SK-N-SH (cell line): Measurements from ENCODE around the gene GRIK5.

Source experiments
- EP300 ChIP-seq, 2 experiments: IDR thresholded peaks; 2 replicates each; pipeline versions ENCODE4 v1.4.0 to v1.6.1; 2012; ENCODE audit warnings: borderline replicate concordance in 1 of 2, low read depth in 1 of 2, low read length in 1 of 2
- EZH2phosphoT487 ChIP-seq: fragments of 200-600 bp; sonication (generic); IDR thresholded peaks from 2 replicates; pipeline ENCODE4 v1.6.1; 2017; ENCODE audit warnings: low read depth, mixed run types, mild to moderate bottlenecking, antibody characterized with exemption, moderate library complexity, borderline replicate concordance
- GABPA ChIP-seq: IDR thresholded peaks from 2 replicates; pipeline ENCODE4 v1.4.0; 2012; ENCODE audit warnings: low read depth, mild to moderate bottlenecking
- MXI1 ChIP-seq: IDR thresholded peaks from 2 replicates; pipeline ENCODE4 v1.6.1; 2012; ENCODE audit warnings: mild to moderate bottlenecking, low read depth, low read length, improper control_type of control experiment
- POLR2AphosphoS5 ChIP-seq: IDR thresholded peaks from 2 replicates; pipeline ENCODE4 v1.6.1; 2012; ENCODE audit warnings: low read depth, low read length
- RFX5 ChIP-seq: IDR thresholded peaks from 2 replicates; pipeline ENCODE4 v1.6.1; 2012; ENCODE audit warnings: mild to moderate bottlenecking, improper control_type of control experiment, low read length
- TAF1 ChIP-seq: IDR thresholded peaks from 2 replicates; pipeline ENCODE4 v1.6.1; 2012; ENCODE audit warnings: low read depth, mild to moderate bottlenecking, low read length, moderate library complexity, borderline replicate concordance
- TF ChIP-seq, protein P1 (sequence below): fragments of 200-600 bp; sonication (generic); IDR thresholded peaks from 2 replicates; pipeline ENCODE4 v1.6.1; 2017; ENCODE audit warnings: antibody characterized with exemption, mild to moderate bottlenecking, moderate library complexity
- TF ChIP-seq, protein P2 (sequence below): IDR thresholded peaks from 2 replicates; pipeline ENCODE4 v1.6.1; 2012; ENCODE audit warnings: mild to moderate bottlenecking, low read depth, low read length, moderate library complexity

DNA sequence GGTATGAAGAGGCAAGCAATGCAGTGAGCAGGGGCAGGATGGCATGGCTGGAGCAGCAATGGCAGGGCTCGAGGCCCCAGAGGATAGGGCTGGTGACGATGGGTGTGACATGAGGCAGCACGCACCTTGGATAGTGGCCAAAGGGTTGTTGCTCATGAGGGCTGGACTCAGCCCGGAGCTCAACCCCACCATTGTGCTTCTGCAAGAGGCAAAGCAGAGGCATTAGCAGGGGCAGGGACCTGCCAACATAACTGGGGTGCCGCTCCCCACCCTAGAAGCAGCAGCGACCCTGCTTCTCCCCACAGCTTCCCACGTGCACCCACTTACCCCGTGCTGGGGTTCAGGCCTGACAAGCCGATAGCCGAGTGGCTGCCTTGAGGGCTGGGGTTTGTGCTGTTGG lies 21.7 kb upstream of the GRIK5 start:
- TF ChIP-seq GABPA (no peak), POLR2AphosphoS5 (no peak), RFX5 (no peak), EP300 (IDR thresholded peaks at IDR 0.05; ENCODE audit: borderline replicate concordance in 1 of 2, low read depth in 1 of 2, low read length in 1 of 2) (no peak), EZH2phosphoT487 (no peak), MXI1 (no peak), TAF1 (no peak)
- TF ChIP-seq, protein P1, sequence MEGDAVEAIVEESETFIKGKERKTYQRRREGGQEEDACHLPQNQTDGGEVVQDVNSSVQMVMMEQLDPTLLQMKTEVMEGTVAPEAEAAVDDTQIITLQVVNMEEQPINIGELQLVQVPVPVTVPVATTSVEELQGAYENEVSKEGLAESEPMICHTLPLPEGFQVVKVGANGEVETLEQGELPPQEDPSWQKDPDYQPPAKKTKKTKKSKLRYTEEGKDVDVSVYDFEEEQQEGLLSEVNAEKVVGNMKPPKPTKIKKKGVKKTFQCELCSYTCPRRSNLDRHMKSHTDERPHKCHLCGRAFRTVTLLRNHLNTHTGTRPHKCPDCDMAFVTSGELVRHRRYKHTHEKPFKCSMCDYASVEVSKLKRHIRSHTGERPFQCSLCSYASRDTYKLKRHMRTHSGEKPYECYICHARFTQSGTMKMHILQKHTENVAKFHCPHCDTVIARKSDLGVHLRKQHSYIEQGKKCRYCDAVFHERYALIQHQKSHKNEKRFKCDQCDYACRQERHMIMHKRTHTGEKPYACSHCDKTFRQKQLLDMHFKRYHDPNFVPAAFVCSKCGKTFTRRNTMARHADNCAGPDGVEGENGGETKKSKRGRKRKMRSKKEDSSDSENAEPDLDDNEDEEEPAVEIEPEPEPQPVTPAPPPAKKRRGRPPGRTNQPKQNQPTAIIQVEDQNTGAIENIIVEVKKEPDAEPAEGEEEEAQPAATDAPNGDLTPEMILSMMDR: no peak
- TF ChIP-seq, protein P2, sequence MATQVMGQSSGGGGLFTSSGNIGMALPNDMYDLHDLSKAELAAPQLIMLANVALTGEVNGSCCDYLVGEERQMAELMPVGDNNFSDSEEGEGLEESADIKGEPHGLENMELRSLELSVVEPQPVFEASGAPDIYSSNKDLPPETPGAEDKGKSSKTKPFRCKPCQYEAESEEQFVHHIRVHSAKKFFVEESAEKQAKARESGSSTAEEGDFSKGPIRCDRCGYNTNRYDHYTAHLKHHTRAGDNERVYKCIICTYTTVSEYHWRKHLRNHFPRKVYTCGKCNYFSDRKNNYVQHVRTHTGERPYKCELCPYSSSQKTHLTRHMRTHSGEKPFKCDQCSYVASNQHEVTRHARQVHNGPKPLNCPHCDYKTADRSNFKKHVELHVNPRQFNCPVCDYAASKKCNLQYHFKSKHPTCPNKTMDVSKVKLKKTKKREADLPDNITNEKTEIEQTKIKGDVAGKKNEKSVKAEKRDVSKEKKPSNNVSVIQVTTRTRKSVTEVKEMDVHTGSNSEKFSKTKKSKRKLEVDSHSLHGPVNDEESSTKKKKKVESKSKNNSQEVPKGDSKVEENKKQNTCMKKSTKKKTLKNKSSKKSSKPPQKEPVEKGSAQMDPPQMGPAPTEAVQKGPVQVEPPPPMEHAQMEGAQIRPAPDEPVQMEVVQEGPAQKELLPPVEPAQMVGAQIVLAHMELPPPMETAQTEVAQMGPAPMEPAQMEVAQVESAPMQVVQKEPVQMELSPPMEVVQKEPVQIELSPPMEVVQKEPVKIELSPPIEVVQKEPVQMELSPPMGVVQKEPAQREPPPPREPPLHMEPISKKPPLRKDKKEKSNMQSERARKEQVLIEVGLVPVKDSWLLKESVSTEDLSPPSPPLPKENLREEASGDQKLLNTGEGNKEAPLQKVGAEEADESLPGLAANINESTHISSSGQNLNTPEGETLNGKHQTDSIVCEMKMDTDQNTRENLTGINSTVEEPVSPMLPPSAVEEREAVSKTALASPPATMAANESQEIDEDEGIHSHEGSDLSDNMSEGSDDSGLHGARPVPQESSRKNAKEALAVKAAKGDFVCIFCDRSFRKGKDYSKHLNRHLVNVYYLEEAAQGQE: no peak
